DOHH2 (cell line): Measurements from ENCODE around the gene A4GNT.

Experiments
- H3F3A ChIP-seq: fragments of 200-600 bp; sonication (generic), shearing (Covaris generic); 2 replicates; pipeline ENCODE4 v1.6.0; 2016; ENCODE audit warnings: antibody characterized with exemption, mild to moderate bottlenecking; ENCODE audit not compliant: control insufficient read depth, insufficient read depth
- H3K27ac ChIP-seq: fragments of 200-600 bp; sonication (generic); 2 replicates; pipeline ENCODE4 v1.5.1; 2014; ENCODE audit warnings: low read depth, mild to moderate bottlenecking, low read length, moderate library complexity
- H3K27me3 ChIP-seq: fragments of 200-600 bp; sonication (generic); 2 replicates; pipeline ENCODE4 v1.6.1; 2014; ENCODE audit warnings: mild to moderate bottlenecking, low read length, mixed read lengths; ENCODE audit not compliant: control insufficient read depth
- H3K36me3 ChIP-seq: fragments of 200-600 bp; sonication (generic); 2 replicates; pipeline ENCODE4 v1.6.1; 2014; ENCODE audit warnings: mild to moderate bottlenecking, low read length, moderate library complexity, mixed read lengths; ENCODE audit not compliant: control insufficient read depth
- H3K4me1 ChIP-seq: fragments of 200-600 bp; sonication (generic); 2 replicates; pipeline ENCODE4 v1.6.1; 2014; ENCODE audit warnings: mild to moderate bottlenecking, low read length, mixed read lengths; ENCODE audit not compliant: control insufficient read depth
- H3K4me2 ChIP-seq: fragments of 200-600 bp; sonication (generic); 2 replicates; pipeline ENCODE4 v1.6.0; 2014; ENCODE audit warnings: mild to moderate bottlenecking, low read length, moderate library complexity
- H3K4me3 ChIP-seq: fragments of 200-600 bp; sonication (generic); 2 replicates; pipeline ENCODE4 v1.5.1; 2014; ENCODE audit warnings: mild to moderate bottlenecking, low read length, mixed read lengths
- H3K79me2 ChIP-seq: fragments of 200-600 bp; sonication (generic); 2 replicates; pipeline ENCODE4 v1.6.1; 2014; ENCODE audit warnings: mild to moderate bottlenecking, low read length, mixed read lengths; ENCODE audit not compliant: control insufficient read depth
- H3K9me2 ChIP-seq: fragments of 200-600 bp; sonication (generic); replicated peaks from 2 replicates; pipeline ENCODE4 v1.6.1; 2014; ENCODE audit warnings: mild to moderate bottlenecking, low read length, mixed read lengths; ENCODE audit not compliant: control insufficient read depth
- H3K9me3 ChIP-seq: fragments of 200-600 bp; sonication (generic); 2 replicates; pipeline ENCODE4 v1.6.1; 2014; ENCODE audit warnings: antibody characterized with exemption, low read length, mixed read lengths; ENCODE audit not compliant: control insufficient read depth, insufficient read depth
- H4K20me1 ChIP-seq: fragments of 200-600 bp; sonication (generic); 2 replicates; pipeline ENCODE4 v1.6.0; 2014; ENCODE audit warnings: low read depth, mild to moderate bottlenecking, antibody characterized with exemption, low read length, moderate library complexity; ENCODE audit not compliant: control insufficient read depth, insufficient read depth
- CTCF ChIP-seq: fragments of 200-600 bp; sonication (generic); IDR thresholded peaks from one replicate; pipeline ENCODE4 v1.5.1; 2014; ENCODE audit warnings: antibody characterized with exemption, mild to moderate bottlenecking, low read depth, low read length; ENCODE audit not compliant: poor library complexity, severe bottlenecking
- EZH2phosphoT487 ChIP-seq: fragments of 200-600 bp; sonication (generic); IDR thresholded peaks from 2 replicates; pipeline ENCODE4 v1.6.1; 2017; ENCODE audit warnings: borderline replicate concordance, mild to moderate bottlenecking, antibody characterized with exemption, low read length, moderate library complexity, mixed read lengths

The A4GNT gene

GRCh38 chr3:138114431-138114918, 17.7 kb downstream of the A4GNT start:
- H3F3A ChIP-seq = no peaks in the 10 kb centered on the region
- no peaks in the 10 kb centered on the region for H3K9me2 ChIP-seq
- H3K79me2 ChIP-seq = no peaks in the 10 kb centered on the region
- H3K27ac ChIP-seq = no peak overlapping the region
- H3K36me3 ChIP-seq = no peaks in the 10 kb centered on the region
- H4K20me1 ChIP-seq = no peaks in the 10 kb centered on the region
- H3K9me3 ChIP-seq = no peaks in the 10 kb centered on the region
- H3K4me3 ChIP-seq = 0 out of 2 replicates have a peak overlapping the region, but pooled peaks have one; percentile 52
- no peak for TF ChIP-seq EZH2phosphoT487
- TF ChIP-seq CTCF = no peak
- H3K27me3 ChIP-seq = peaks cover 23% of the 10 kb centered on the region
- H3K4me2 ChIP-seq = peak overlapping the region; percentile 56
- peaks cover 5% of the 10 kb centered on the region; the same call in 1 of the 2 replicates for H3K4me1 ChIP-seq

- peaks cover 23% of the 10 kb centered on the region for H3K27me3 ChIP-seq
- H3K4me3 ChIP-seq = no peak overlapping the region
- no peak for TF ChIP-seq EZH2phosphoT487
- H3F3A ChIP-seq = no peaks in the 10 kb centered on the region
- no peaks in the 10 kb centered on the region for H4K20me1 ChIP-seq
- H3K9me3 ChIP-seq = no peaks in the 10 kb centered on the region
- no peak overlapping the region for H3K27ac ChIP-seq
- no peaks in the 10 kb centered on the region for H3K36me3 ChIP-seq
- H3K4me1 ChIP-seq = peaks cover 5% of the 10 kb centered on the region; the same call in 1 of the 2 replicates
- no peak overlapping the region for H3K4me2 ChIP-seq
- H3K79me2 ChIP-seq = no peaks in the 10 kb centered on the region
- no peaks in the 10 kb centered on the region for H3K9me2 ChIP-seq
Observed at GRCh38 chr3:138113326-138113725, 18.9 kb downstream of the A4GNT start.

GRCh38 chr3:138112362-138112761, 19.8 kb downstream of the A4GNT start:
- peaks cover 5% of the 10 kb centered on the region; the same call in 1 of the 2 replicates for H3K4me1 ChIP-seq
- no peaks in the 10 kb centered on the region for H4K20me1 ChIP-seq
- no peaks in the 10 kb centered on the region for H3K79me2 ChIP-seq
- no peaks in the 10 kb centered on the region for H3K9me2 ChIP-seq
- H3K4me3 ChIP-seq = no peak overlapping the region
- no peak overlapping the region for H3K4me2 ChIP-seq
- TF ChIP-seq CTCF (no peak), EZH2phosphoT487 (no peak)
- no peaks in the 10 kb centered on the region for H3K9me3 ChIP-seq
- H3K27ac ChIP-seq = no peak overlapping the region
- H3F3A ChIP-seq = no peaks in the 10 kb centered on the region
- H3K36me3 ChIP-seq = no peaks in the 10 kb centered on the region
- peaks cover 23% of the 10 kb centered on the region for H3K27me3 ChIP-seq

- H3F3A ChIP-seq = no peaks in the 10 kb centered on the region
- no peaks in the 10 kb centered on the region for H3K36me3 ChIP-seq
- H3K27ac ChIP-seq = no peak overlapping the region
- no peaks in the 10 kb centered on the region for H3K4me1 ChIP-seq
- H4K20me1 ChIP-seq = no peaks in the 10 kb centered on the region
- no peaks in the 10 kb centered on the region for H3K9me2 ChIP-seq
- TF ChIP-seq CTCF = no peak
- TF ChIP-seq EZH2phosphoT487 = no peak
- no peak overlapping the region for H3K4me3 ChIP-seq
- H3K9me3 ChIP-seq = no peaks in the 10 kb centered on the region
- no peak overlapping the region for H3K4me2 ChIP-seq
- H3K79me2 ChIP-seq = no peaks in the 10 kb centered on the region
- H3K27me3 ChIP-seq = no peaks in the 10 kb centered on the region
Observed at GRCh38 chr3:138105598-138105997, 26.6 kb downstream of the A4GNT start.
